Trophoblast cell (in vitro differentiated cells and primary cell): ENCODE measurements around the gene NADSYN1.

ENCODE experiments used
- DNase-seq, 2 donors: peaks; one replicate each; pipeline ENCODE4 v3.0.0-alpha.2; 2016
- H2AFZ ChIP-seq: 2 replicates; pipeline ENCODE4 v1.6.1; 2013; ENCODE audit warnings: low read length, moderate library complexity, mild to moderate bottlenecking; ENCODE audit not compliant: insufficient read depth, poor library complexity
- H2AK5ac ChIP-seq: 2 replicates; pipeline ENCODE4 v1.6.1; 2013; ENCODE audit warnings: mild to moderate bottlenecking, low read length
- H2BK120ac ChIP-seq: 2 replicates; pipeline ENCODE4 v1.6.1; 2013; ENCODE audit warnings: low read length, mild to moderate bottlenecking, moderate library complexity; ENCODE audit not compliant: insufficient read depth, poor library complexity
- H2BK12ac ChIP-seq: 2 replicates; pipeline ENCODE4 v1.6.1; 2013; ENCODE audit warnings: mild to moderate bottlenecking, low read length, moderate library complexity
- H2BK5ac ChIP-seq: 2 replicates; pipeline ENCODE4 v1.6.1; 2013; ENCODE audit warnings: low read length, low read depth, moderate library complexity, mild to moderate bottlenecking; ENCODE audit not compliant: poor library complexity
- H3K14ac ChIP-seq: 2 replicates; pipeline ENCODE4 v1.6.1; 2013; ENCODE audit warnings: mild to moderate bottlenecking, low read length
- H3K18ac ChIP-seq: 2 replicates; pipeline ENCODE4 v1.6.1; 2013; ENCODE audit warnings: mild to moderate bottlenecking, low read length
- H3K23ac ChIP-seq: 2 replicates; pipeline ENCODE4 v1.6.1; 2013; ENCODE audit warnings: low read length
- H3K27ac ChIP-seq: 2 replicates; pipeline ENCODE4 v1.5.1; 2013; ENCODE audit warnings: low read depth, mild to moderate bottlenecking, inconsistent platforms, low read length, moderate library complexity
- H3K27me3 ChIP-seq: 2 replicates; pipeline ENCODE4 v1.6.1; 2013; ENCODE audit warnings: inconsistent platforms, mild to moderate bottlenecking, low read length, moderate library complexity; ENCODE audit not compliant: insufficient read depth
- H3K36me3 ChIP-seq, 2 experiments: 1 replicate in 1 of 2; 2 replicates in 1 of 2; pipeline ENCODE4 v1.6.1; 2013; ENCODE audit warnings: low read length in 2 of 2, mild to moderate bottlenecking in 2 of 2, moderate library complexity in 1 of 2; ENCODE audit not compliant: insufficient read depth in 2 of 2, control insufficient read depth in 1 of 2
- H3K4ac ChIP-seq: 2 replicates; pipeline ENCODE4 v1.6.1; 2013; ENCODE audit warnings: low read depth, mild to moderate bottlenecking, low read length, moderate library complexity
- H3K4me1 ChIP-seq, 2 experiments: 1 replicate in 1 of 2; 2 replicates in 1 of 2; pipeline ENCODE4 v1.6.1; 2013; ENCODE audit warnings: low read length in 2 of 2, mild to moderate bottlenecking in 2 of 2, moderate library complexity in 1 of 2; ENCODE audit not compliant: insufficient read depth in 2 of 2, control insufficient read depth in 1 of 2
- H3K4me2 ChIP-seq: 2 replicates; pipeline ENCODE4 v1.6.1; 2013; ENCODE audit warnings: inconsistent platforms, mild to moderate bottlenecking, low read length, moderate library complexity
- H3K4me3 ChIP-seq: 2 replicates; pipeline ENCODE4 v1.5.1; 2013; ENCODE audit warnings: mild to moderate bottlenecking, low read depth, low read length, inconsistent platforms
- H3K79me1 ChIP-seq: one replicate; pipeline ENCODE4 v1.6.1; 2013; ENCODE audit warnings: low read length
- H3K79me2 ChIP-seq: 2 replicates; pipeline ENCODE4 v1.6.1; 2013; ENCODE audit warnings: low read length, mild to moderate bottlenecking; ENCODE audit not compliant: control insufficient read depth, insufficient read depth, poor library complexity
- H3K9ac ChIP-seq: 2 replicates; pipeline ENCODE4 v1.6.1; 2013; ENCODE audit warnings: mild to moderate bottlenecking, low read length
- H3K9me3 ChIP-seq: 2 replicates; pipeline ENCODE4 v1.6.1; 2013; ENCODE audit warnings: low read depth, mild to moderate bottlenecking, control low read depth, inconsistent platforms, low read length; ENCODE audit not compliant: insufficient read depth
- H4K12ac ChIP-seq: 2 replicates; pipeline ENCODE4 v1.6.1; 2013; ENCODE audit warnings: low read depth, mild to moderate bottlenecking, low read length, moderate library complexity
- H4K8ac ChIP-seq: 2 replicates; pipeline ENCODE4 v1.6.1; 2013; ENCODE audit warnings: low read depth, mild to moderate bottlenecking, low read length, moderate library complexity
- H4K91ac ChIP-seq: one replicate; pipeline ENCODE4 v1.6.1; 2013; ENCODE audit warnings: low read depth, mild to moderate bottlenecking, low read length, moderate library complexity
- WGBS: extraction: QIAGEN DNeasy Blood & Tissue Kit; methylation state at CpG from one replicate; pipeline ENCODE4 v1.1.7; 2013; ENCODE audit warnings: missing lambda C conversion rate; ENCODE audit not compliant: insufficient read length, insufficient coverage; ENCODE audit errors: extremely low coverage; 5-methylcytosine and 5-hydroxymethylcytosine counted together

The NADSYN1 gene

DNA sequence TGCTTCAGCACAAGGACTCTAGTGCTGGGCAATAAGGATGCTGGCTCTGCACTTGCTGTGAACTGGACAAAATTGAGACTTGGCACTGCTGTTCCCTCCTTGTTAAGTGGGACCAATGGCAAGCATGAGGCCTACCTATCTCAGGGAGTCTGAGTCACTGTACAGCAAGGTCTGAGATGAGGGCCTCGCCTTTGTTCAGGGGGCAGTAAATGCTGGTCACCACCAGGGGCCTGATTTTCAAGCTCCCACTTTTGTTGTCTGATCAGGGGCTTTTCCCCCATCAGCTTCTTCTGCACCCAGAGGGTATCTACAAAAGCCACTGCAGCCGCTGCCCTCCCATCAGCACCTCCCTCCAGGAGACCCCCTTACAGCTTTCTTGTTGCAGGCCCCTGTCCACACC lies 27.6 kb upstream of the NADSYN1 start:
- H3K4me3 ChIP-seq = no peak overlapping the region
- WGBS = no CpG with 5 or more reads among the region's 2 CpGs
- no peaks in the 10 kb centered on the region for H3K79me1 ChIP-seq

DNA sequence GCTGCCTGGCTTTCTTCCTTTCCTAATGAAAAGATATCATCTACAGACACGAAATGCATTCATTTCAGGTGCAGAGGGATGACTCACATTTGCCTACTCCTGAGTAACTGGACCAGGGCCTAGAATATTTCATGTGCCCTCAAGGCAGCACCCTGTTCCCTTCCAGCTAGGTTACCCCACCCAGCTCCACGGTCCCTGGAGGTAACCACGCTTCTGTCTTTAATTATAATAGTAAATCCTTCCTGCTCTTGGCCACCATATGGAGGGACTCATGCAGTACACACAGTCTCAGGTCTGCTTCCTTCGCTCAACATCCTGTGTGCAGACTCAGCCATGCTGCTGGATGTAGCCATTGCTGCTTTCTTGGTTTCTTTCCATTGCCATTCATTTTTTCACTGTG lies 27.1 kb upstream of the NADSYN1 start:
- H3K79me1 ChIP-seq = no peaks in the 10 kb centered on the region
- peaks cover 3% of the 10 kb centered on the region for H3K9me3 ChIP-seq
- H4K91ac ChIP-seq = no peak overlapping the region
- H2AK5ac ChIP-seq = no peak overlapping the region
- no CpG with 5 or more reads among the region's 4 CpGs for WGBS
- no peak overlapping the region for H3K4ac ChIP-seq
- no peaks in the 10 kb centered on the region for H3K27me3 ChIP-seq
- H3K36me3 ChIP-seq = no peaks in the 10 kb centered on the region
- H4K12ac ChIP-seq = no peak overlapping the region
- no peak overlapping the region for H3K4me3 ChIP-seq
- no peaks in the 10 kb centered on the region for H3K79me2 ChIP-seq
- H3K23ac ChIP-seq = no peak overlapping the region
- H3K18ac ChIP-seq = no peak overlapping the region
- no peaks in the 10 kb centered on the region for H3K4me1 ChIP-seq
- H2BK12ac ChIP-seq = no peak overlapping the region
- no peak overlapping the region for H3K27ac ChIP-seq
- H3K9ac ChIP-seq = no peak overlapping the region
- H4K8ac ChIP-seq = no peak overlapping the region
- no peak overlapping the region for H3K4me2 ChIP-seq
- H2AFZ ChIP-seq = no peak overlapping the region
- H2BK5ac ChIP-seq = no peak overlapping the region
- H2BK120ac ChIP-seq = no peak overlapping the region
- peak in 1 of 2 donors; percentile 21 for DNase-seq
- H3K14ac ChIP-seq = no peak overlapping the region

More for the DNA sequence above, 27.6 kb upstream of the NADSYN1 start:
- H3K18ac ChIP-seq = no peak overlapping the region
- H3K27ac ChIP-seq = no peak overlapping the region
- no peak overlapping the region for H2AK5ac ChIP-seq
- no peak overlapping the region for H3K14ac ChIP-seq
- H3K36me3 ChIP-seq = no peaks in the 10 kb centered on the region
- H2BK120ac ChIP-seq = no peak overlapping the region
- H3K9ac ChIP-seq = no peak overlapping the region
- H3K4me1 ChIP-seq = no peaks in the 10 kb centered on the region
- H3K9me3 ChIP-seq = peaks cover 3% of the 10 kb centered on the region
- H4K91ac ChIP-seq = no peak overlapping the region
- no peak overlapping the region for H3K4me2 ChIP-seq
- H2BK5ac ChIP-seq = no peak overlapping the region
- H3K23ac ChIP-seq = no peak overlapping the region
- no peaks in the 10 kb centered on the region for H3K27me3 ChIP-seq
- no peak overlapping the region for H2BK12ac ChIP-seq
- no peak for DNase-seq
- no peaks in the 10 kb centered on the region for H3K79me2 ChIP-seq
- no peak overlapping the region for H2AFZ ChIP-seq
- H3K4ac ChIP-seq = no peak overlapping the region
- no peak overlapping the region for H4K8ac ChIP-seq
- H4K12ac ChIP-seq = no peak overlapping the region

DNA sequence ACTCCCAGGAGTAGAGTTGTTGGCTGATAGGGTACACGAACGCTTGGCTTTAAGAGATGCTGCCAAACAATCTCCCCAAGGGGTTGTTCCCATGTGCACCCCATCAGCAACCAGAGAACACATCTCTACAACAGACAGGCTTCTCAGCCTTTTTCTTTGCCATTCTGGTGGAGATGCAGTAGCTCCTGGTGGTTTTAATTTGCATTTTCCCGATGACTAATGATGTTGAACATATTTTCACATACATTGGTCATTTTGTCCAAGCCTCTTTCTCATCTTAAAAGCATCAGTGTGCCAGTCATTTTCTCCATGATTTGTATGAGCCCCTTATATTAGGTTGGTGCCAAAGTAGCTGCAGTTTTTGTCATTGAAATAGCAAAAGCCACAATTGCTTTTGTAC lies 26.6 kb upstream of the NADSYN1 start:
- Histone ChIP-seq H3K4me2 (no peak overlapping the region), H3K27ac (no peak overlapping the region), H3K36me3 (no peaks in the 10 kb centered on the region), H2BK5ac (no peak overlapping the region), H3K27me3 (no peaks in the 10 kb centered on the region), H3K14ac (no peak overlapping the region), H3K4me3 (no peak overlapping the region), H4K8ac (no peak overlapping the region), H2AK5ac (no peak overlapping the region), H2BK120ac (no peak overlapping the region), H3K18ac (no peak overlapping the region), H3K23ac (no peak overlapping the region), H3K9me3 (peaks cover 3% of the 10 kb centered on the region), H3K9ac (no peak overlapping the region), H3K4ac (no peak overlapping the region), H4K12ac (no peak overlapping the region), H2AFZ (no peak overlapping the region), H3K79me2 (no peaks in the 10 kb centered on the region), H3K4me1 (peaks cover 2% of the 10 kb centered on the region in 2 experiments), H2BK12ac (no peak overlapping the region), H4K91ac (no peak overlapping the region), H3K79me1 (no peaks in the 10 kb centered on the region)
- no CpG with 5 or more reads among the region's 3 CpGs for WGBS
- no peak for DNase-seq

DNA sequence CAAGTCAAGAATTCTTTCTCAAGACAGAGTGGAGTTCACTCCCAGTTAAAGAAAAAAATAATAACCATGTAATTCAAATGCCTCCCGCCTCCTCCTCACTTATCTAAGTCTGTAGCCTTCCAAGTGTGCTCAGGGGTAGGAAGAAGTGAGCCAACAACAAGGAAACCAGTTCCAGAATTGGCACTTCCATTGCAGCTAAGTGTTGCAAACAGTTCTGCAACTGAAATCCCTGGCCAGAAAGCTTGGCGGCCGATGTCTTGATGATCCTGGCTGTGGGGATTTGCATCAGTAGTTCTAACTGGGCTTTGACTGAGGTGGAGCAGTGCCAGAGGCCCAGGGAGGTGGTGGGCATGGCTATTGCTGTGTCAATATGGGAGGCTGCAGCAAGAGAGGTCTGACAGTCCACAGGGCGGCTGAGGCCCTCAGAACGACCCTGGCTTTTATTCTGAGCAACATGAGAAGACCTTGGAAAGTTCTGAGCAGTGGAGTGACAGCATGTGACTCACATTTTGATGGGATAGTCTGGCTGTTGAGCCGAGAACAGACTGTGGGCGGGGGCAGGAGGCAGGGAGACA lies 24.1 kb upstream of the NADSYN1 start:
- Histone ChIP-seq H3K9ac (no peak overlapping the region), H3K4me3 (no peak overlapping the region), H3K4ac (no peak overlapping the region), H3K27me3 (no peaks in the 10 kb centered on the region), H2AK5ac (no peak overlapping the region), H2BK5ac (no peak overlapping the region), H3K23ac (no peak overlapping the region), H3K14ac (no peak overlapping the region), H4K91ac (no peak overlapping the region), H2AFZ (no peak overlapping the region), H3K36me3 (peaks cover 0 to 3% of the 10 kb centered on the region in 2 experiments), H3K4me1 (peaks cover 2% of the 10 kb centered on the region in 2 experiments), H3K27ac (no peak overlapping the region), H2BK120ac (no peak overlapping the region), H3K79me1 (no peaks in the 10 kb centered on the region), H3K9me3 (peaks cover 3% of the 10 kb centered on the region), H3K79me2 (no peaks in the 10 kb centered on the region), H4K12ac (no peak overlapping the region), H3K18ac (no peak overlapping the region), H4K8ac (no peak overlapping the region), H2BK12ac (no peak overlapping the region), H3K4me2 (no peak overlapping the region)
- no CpG with 5 or more reads among the region's 7 CpGs for WGBS
- no peak for DNase-seq
